H9 (cell line): ENCODE results near the gene LSM3. TPM values are rescaled to one million over a fixed set of nuclear protein-coding genes. Genes with fewer than 3 reads are reported as not detected.

Experiments used
- DNase-seq: peaks from one replicate; pipeline ENCODE4 v3.0.0-alpha.2; 2017
- H2AFZ ChIP-seq: one replicate; pipeline ENCODE4 v1.6.1; 2013; ENCODE audit warnings: mild to moderate bottlenecking, low read length, control low read depth, moderate library complexity
- H2AK5ac ChIP-seq: 2 replicates; pipeline ENCODE4 v1.6.1; 2013; ENCODE audit warnings: low read length, control low read depth, mixed read lengths; ENCODE audit not compliant: insufficient read length
- H2BK120ac ChIP-seq: one replicate; pipeline ENCODE4 v1.6.1; 2013; ENCODE audit warnings: low read depth, mild to moderate bottlenecking, low read length, control low read depth, inconsistent platforms; ENCODE audit not compliant: poor library complexity, severe bottlenecking
- H2BK12ac ChIP-seq: 2 replicates; pipeline ENCODE4 v1.6.1; 2013; ENCODE audit warnings: low read length, control low read depth, mixed read lengths, low read depth; ENCODE audit not compliant: insufficient read length
- H2BK15ac ChIP-seq: 2 replicates; pipeline ENCODE4 v1.6.1; 2013; ENCODE audit warnings: low read depth, low read length, control low read depth
- H2BK20ac ChIP-seq: one replicate; pipeline ENCODE4 v1.6.1; 2013; ENCODE audit warnings: low read depth, mild to moderate bottlenecking, low read length, control low read depth, inconsistent platforms; ENCODE audit not compliant: poor library complexity, severe bottlenecking
- H2BK5ac ChIP-seq: 2 replicates; pipeline ENCODE4 v1.6.1; 2013; ENCODE audit warnings: low read length, control low read depth, mixed read lengths; ENCODE audit not compliant: insufficient read length
- H3K14ac ChIP-seq: 2 replicates; pipeline ENCODE4 v1.6.1; 2013; ENCODE audit warnings: low read length, control low read depth; ENCODE audit not compliant: insufficient read depth
- H3K18ac ChIP-seq: 2 replicates; pipeline ENCODE4 v1.6.1; 2013; ENCODE audit warnings: low read depth, mild to moderate bottlenecking, mixed read lengths, low read length, control low read depth; ENCODE audit not compliant: insufficient read length
- H3K23ac ChIP-seq: 2 replicates; pipeline ENCODE4 v1.6.1; 2013; ENCODE audit warnings: low read length, control low read depth, mixed read lengths, low read depth; ENCODE audit not compliant: insufficient read length
- H3K23me2 ChIP-seq: 2 replicates; pipeline ENCODE4 v1.6.1; 2013; ENCODE audit warnings: low read depth, mild to moderate bottlenecking, mixed read lengths, low read length, control low read depth; ENCODE audit not compliant: insufficient read length, poor library complexity, severe bottlenecking
- H3K27ac ChIP-seq: 2 replicates; pipeline ENCODE4 v1.5.1; 2013; ENCODE audit warnings: low read length, control low read depth, mixed read lengths, low read depth; ENCODE audit not compliant: insufficient read length
- H3K27me3 ChIP-seq: 2 replicates; pipeline ENCODE4 v1.6.1; 2013; ENCODE audit warnings: low read length, control low read depth, inconsistent platforms; ENCODE audit not compliant: insufficient read depth
- H3K4ac ChIP-seq: 2 replicates; pipeline ENCODE4 v1.6.1; 2013; ENCODE audit warnings: low read depth, mild to moderate bottlenecking, control low read depth, inconsistent platforms, low read length, moderate library complexity
- H3K4me1 ChIP-seq: 2 replicates; pipeline ENCODE4 v1.6.1; 2013; ENCODE audit warnings: low read length, control low read depth, inconsistent platforms; ENCODE audit not compliant: insufficient read depth
- H3K4me2 ChIP-seq: 2 replicates; pipeline ENCODE4 v1.6.1; 2013; ENCODE audit warnings: low read length, control low read depth, mixed read lengths; ENCODE audit not compliant: insufficient read length, insufficient read depth
- H3K56ac ChIP-seq: 2 replicates; pipeline ENCODE4 v1.6.1; 2013; ENCODE audit warnings: low read depth, mild to moderate bottlenecking, mixed read lengths, low read length, control low read depth; ENCODE audit not compliant: insufficient read length
- H3K79me1 ChIP-seq: 2 replicates; pipeline ENCODE4 v1.6.1; 2013; ENCODE audit warnings: low read depth, mild to moderate bottlenecking, moderate library complexity, low read length, control low read depth, inconsistent platforms; ENCODE audit not compliant: insufficient read depth, poor library complexity, severe bottlenecking
- H3K79me2 ChIP-seq: 2 replicates; pipeline ENCODE4 v1.6.1; 2013; ENCODE audit warnings: low read length, control low read depth, inconsistent platforms; ENCODE audit not compliant: insufficient read depth
- H3K9ac ChIP-seq: 2 replicates; pipeline ENCODE4 v1.6.1; 2013; ENCODE audit warnings: low read length, control low read depth, mixed read lengths; ENCODE audit not compliant: insufficient read length; ENCODE audit errors: extremely low read depth
- H3K9me3 ChIP-seq: one replicate; pipeline ENCODE4 v1.6.1; 2013; ENCODE audit warnings: low read depth, low read length, inconsistent platforms; ENCODE audit not compliant: control insufficient read depth
- H3T11ph ChIP-seq: one replicate; pipeline ENCODE4 v1.6.1; 2013; ENCODE audit warnings: mild to moderate bottlenecking, low read length, control low read depth, inconsistent platforms
- H4K20me1 ChIP-seq: one replicate; pipeline ENCODE4 v1.6.1; 2013; ENCODE audit not compliant: control insufficient read depth, insufficient read length, insufficient read depth
- H4K5ac ChIP-seq: 2 replicates; pipeline ENCODE4 v1.6.1; 2013; ENCODE audit warnings: low read depth, mild to moderate bottlenecking, mixed read lengths, low read length, control low read depth; ENCODE audit not compliant: insufficient read length
- H4K8ac ChIP-seq: replicated peaks from 2 replicates; pipeline ENCODE4 v1.6.1; 2013; ENCODE audit warnings: low read length, control low read depth, mixed read lengths, low read depth; ENCODE audit not compliant: insufficient read length
- H4K91ac ChIP-seq: 2 replicates; pipeline ENCODE4 v1.6.1; 2013; ENCODE audit warnings: low read depth, mild to moderate bottlenecking, moderate library complexity, mixed read lengths, low read length, control low read depth; ENCODE audit not compliant: insufficient read length
- H3K27ac Mint-ChIP-seq, 3 experiments: 2 replicates in 2 of 3; 3 replicates in 1 of 3; pipeline ENCODE4 v1.8.0; 2020 to 2021; ENCODE audit warnings: mixed read lengths in 3 of 3, mild to moderate bottlenecking in 1 of 3, moderate library complexity in 1 of 3
- H3K27me3 Mint-ChIP-seq: 2 replicates; pipeline ENCODE4 v1.8.0; 2021; ENCODE audit warnings: low read depth, mild to moderate bottlenecking, moderate library complexity, mixed read lengths
- H3K36me3 Mint-ChIP-seq, 3 experiments: 2 replicates in 2 of 3; 3 replicates in 1 of 3; pipeline ENCODE4 v1.8.0; 2020 to 2021; ENCODE audit warnings: low read depth in 3 of 3, mixed read lengths in 3 of 3; ENCODE audit not compliant: insufficient read depth in 1 of 3
- H3K4me1 Mint-ChIP-seq, 2 experiments: 2 replicates each; pipeline ENCODE4 v1.8.0; 2020; ENCODE audit warnings: mixed read lengths in 2 of 2
- H3K4me3 Mint-ChIP-seq, 2 experiments: 2 replicates in 1 of 2; 3 replicates in 1 of 2; pipeline ENCODE4 v1.8.0; 2020 to 2021; ENCODE audit warnings: mild to moderate bottlenecking in 2 of 2, mixed read lengths in 2 of 2, moderate library complexity in 1 of 2
- H3K9me3 Mint-ChIP-seq, 2 experiments: 2 replicates in 1 of 2; 3 replicates in 1 of 2; pipeline ENCODE4 v1.8.0; 2020; ENCODE audit warnings: mild to moderate bottlenecking in 2 of 2, mixed read lengths in 2 of 2, moderate library complexity in 1 of 2
- WGBS: extraction: QIAGEN DNeasy Blood & Tissue Kit; methylation state at CpG from one replicate; pipeline ENCODE4 v1.1.7; 2013; ENCODE audit warnings: missing lambda C conversion rate, low lambda C conversion rate, mixed read lengths; ENCODE audit not compliant: insufficient read length; ENCODE audit errors: extremely low coverage; 5-methylcytosine and 5-hydroxymethylcytosine counted together
- total RNA-seq: library from RNA; stranded (reverse); gene quantifications from 2 replicates; pipeline ENCODE4 v1.2.1, GENCODE V29; 2021
- TF ChIP-seq, protein P1 (sequence below): fragments of 200-600 bp; sonication (generic); conservative IDR thresholded peaks from 3 replicates; pipeline ENCODE4 v1.8.0; 2021; ENCODE audit warnings: antibody characterized with exemption, mild to moderate bottlenecking

The LSM3 gene
- total RNA-seq, 1 experiment from 2014 or later: 24.4 TPM

DNA sequence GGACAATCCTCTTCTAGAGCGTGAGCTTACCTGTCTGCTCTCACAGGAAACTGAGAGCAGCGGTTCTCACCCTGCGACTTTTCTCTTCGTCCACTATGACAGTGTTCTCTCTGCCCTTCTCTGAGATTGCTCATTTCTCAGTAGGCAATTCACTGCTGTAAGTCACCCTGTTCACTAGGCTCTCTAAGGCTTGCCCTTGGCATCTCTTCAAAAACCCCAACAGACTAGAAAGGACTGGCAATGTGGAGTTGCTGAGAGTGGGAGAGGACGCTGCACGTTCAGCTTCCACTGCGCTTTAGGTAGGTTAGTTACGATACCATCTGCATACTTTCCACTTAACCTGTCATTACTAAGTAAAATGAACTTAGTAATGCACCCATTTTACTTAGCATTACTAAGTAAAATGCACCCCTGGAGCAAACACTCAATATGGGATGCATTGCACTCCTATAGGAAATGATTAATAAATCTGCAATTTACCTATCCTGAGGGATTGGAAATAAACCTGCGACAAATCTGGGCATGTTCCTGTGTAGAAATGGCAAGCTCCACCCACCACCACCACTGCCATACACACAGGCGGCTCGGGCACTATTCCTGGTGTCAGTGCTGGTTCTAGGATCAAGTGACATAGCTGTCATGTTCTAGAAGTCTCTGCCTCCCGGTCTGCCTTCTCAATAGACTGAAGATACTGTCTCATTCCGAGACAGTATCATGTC is 21.6 kb upstream of the LSM3 start:
- peaks cover 44 to 89% (median 87%) of the 10 kb centered on the region in 3 experiments for H3K36me3 Mint-ChIP-seq
- no peaks in the 10 kb centered on the region for H3K27me3 Mint-ChIP-seq
- H2BK15ac ChIP-seq: no peak overlapping the region

More for the DNA sequence above, 21.6 kb upstream of the LSM3 start:
- DNase-seq: no peak
- Histone ChIP-seq H2AK5ac (no peak overlapping the region), H3K14ac (no peak overlapping the region), H3K79me1 (no peaks in the 10 kb centered on the region), H3K4ac (no peak overlapping the region), H3K4me2 (no peak overlapping the region), H4K20me1 (no peaks in the 10 kb centered on the region), H3K27ac (no peak overlapping the region), H3K23ac (no peak overlapping the region), H3K9me3 (no peaks in the 10 kb centered on the region), H3K18ac (no peak overlapping the region), H2BK12ac (no peak overlapping the region), H3K23me2 (no peaks in the 10 kb centered on the region), H3T11ph (no peak overlapping the region), H2BK120ac (no peak overlapping the region), H3K56ac (no peak overlapping the region), H3K79me2 (no peaks in the 10 kb centered on the region), H2BK20ac (no peak overlapping the region), H3K9ac (no peak overlapping the region), H4K5ac (no peak overlapping the region), H4K8ac (no peak overlapping the region), H2AFZ (no peak overlapping the region), H3K4me1 (no peaks in the 10 kb centered on the region), H2BK5ac (no peak overlapping the region), H3K27me3 (no peaks in the 10 kb centered on the region), H4K91ac (no peak overlapping the region)
- TF ChIP-seq, protein P1, sequence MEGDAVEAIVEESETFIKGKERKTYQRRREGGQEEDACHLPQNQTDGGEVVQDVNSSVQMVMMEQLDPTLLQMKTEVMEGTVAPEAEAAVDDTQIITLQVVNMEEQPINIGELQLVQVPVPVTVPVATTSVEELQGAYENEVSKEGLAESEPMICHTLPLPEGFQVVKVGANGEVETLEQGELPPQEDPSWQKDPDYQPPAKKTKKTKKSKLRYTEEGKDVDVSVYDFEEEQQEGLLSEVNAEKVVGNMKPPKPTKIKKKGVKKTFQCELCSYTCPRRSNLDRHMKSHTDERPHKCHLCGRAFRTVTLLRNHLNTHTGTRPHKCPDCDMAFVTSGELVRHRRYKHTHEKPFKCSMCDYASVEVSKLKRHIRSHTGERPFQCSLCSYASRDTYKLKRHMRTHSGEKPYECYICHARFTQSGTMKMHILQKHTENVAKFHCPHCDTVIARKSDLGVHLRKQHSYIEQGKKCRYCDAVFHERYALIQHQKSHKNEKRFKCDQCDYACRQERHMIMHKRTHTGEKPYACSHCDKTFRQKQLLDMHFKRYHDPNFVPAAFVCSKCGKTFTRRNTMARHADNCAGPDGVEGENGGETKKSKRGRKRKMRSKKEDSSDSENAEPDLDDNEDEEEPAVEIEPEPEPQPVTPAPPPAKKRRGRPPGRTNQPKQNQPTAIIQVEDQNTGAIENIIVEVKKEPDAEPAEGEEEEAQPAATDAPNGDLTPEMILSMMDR: no peak
- Mint-ChIP-seq H3K4me1 (peaks cover 0 to 5% of the 10 kb centered on the region in 2 experiments; a peak in 1 of 4 replicates), H3K4me3 (no peak overlapping the region), H3K27ac (no peak overlapping the region), H3K9me3 (peaks cover 5 to 9% of the 10 kb centered on the region in 2 experiments; a peak in 4 of 5 replicates)
- no CpG with 5 or more reads among the region's 13 CpGs for WGBS
